ENCODE measurements around the gene ZNF205. TPM values are rescaled to one million over a fixed set of nuclear protein-coding genes. Genes with fewer than 3 reads are reported as not detected.

ZNF205 gene
- total and polyA plus RNA-seq, 10 of the 15 experiments (the other 5 are each of a cell fraction or from before 2014, with no cell fraction given): 0.26 to 1.5 (median 0.78) TPM; not detected in 2

DNA sequence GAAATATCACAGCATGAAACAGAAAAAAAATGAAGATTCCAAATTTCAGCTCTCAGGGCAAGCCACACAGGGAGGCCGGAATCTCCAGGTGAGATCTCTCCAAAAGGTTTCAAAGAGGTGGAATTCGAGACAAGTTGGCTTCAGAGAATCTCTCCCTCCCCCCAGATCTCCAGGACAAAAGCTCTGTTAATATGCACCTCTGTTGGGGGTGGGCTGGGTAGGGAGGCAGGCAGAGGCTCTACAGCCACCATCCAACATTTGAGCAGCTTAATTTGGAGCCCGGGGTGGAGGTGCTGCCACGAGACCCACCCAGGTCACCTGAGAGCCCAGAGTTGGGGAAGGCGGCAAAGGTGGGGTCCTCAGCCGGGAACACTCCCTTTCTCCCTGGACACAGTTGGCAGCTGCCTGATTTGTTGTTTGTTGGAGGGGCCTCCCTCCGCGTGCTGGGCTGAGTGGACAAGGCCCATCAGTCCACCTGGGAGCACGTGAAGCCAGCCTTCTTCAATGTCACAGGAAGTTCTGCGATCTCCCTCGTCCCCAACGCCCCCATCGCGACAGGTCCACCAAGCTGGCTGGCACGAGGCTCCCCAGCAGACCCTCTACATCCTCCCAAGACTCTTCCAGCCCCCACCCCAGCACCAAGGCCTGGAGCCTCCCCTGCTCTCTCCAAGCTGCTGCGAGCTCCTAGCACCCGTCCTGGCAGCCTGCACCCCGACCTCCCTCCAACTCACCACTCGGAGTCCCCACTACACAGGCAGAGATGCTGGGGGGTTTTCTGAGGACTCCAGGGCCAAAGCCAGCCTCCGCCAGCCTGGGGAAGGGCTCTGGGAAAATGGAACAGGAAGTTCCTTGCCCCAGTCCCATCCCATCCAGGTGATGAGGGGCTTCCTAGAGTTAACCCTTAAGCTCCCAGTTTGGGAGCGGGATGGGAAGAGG, 13.7 kb upstream of the ZNF205 start, which contains the start of gene ZSCAN10:
Gene ZSCAN10, minus strand, starts transcription at position 836 of the 936 bp plus-strand sequence. CDS start 6,357 bp downstream, outside the sequence.
- Histone ChIP-seq H3K27me3 (replicated peaks in 1 of 2; ENCODE audit: control insufficient read depth in 2 of 2, insufficient read depth in 2 of 2, low read length in 1 of 2) (no peaks in the 10 kb centered on the region), H3K4me1 (ENCODE audit: control insufficient read depth, insufficient read depth, low read length) (peaks cover 29% of the 10 kb centered on the region), H3K9me3 (replicated peaks; ENCODE audit: control insufficient read depth, insufficient read depth, low read length) (no peaks in the 10 kb centered on the region), H3K4me3 (peak within 1 kb of the TSS; percentile 35; the same call in 1 of the 2 replicates), H3K9ac (ENCODE audit: control insufficient read depth, insufficient read depth, low read length) (no peak within 1 kb of the TSS), H3K27ac (ENCODE audit: control insufficient read depth, insufficient read depth) (no peak within 1 kb of the TSS), H3K4me2 (ENCODE audit: control insufficient read depth, insufficient read depth) (peak within 1 kb of the TSS; percentile 95), H4K20me1 (ENCODE audit: control insufficient read depth, insufficient read depth) (no peaks in the 10 kb centered on the region), H3K79me2 (ENCODE audit: control insufficient read depth, insufficient read depth, low read length) (no peaks in the 10 kb centered on the region), H2AFZ (ENCODE audit: control insufficient read depth, low read depth, low read length) (peak within 1 kb of the TSS; percentile 83), H3K36me3 (ENCODE audit: control insufficient read depth in 2 of 2, insufficient read depth in 2 of 2, low read length in 1 of 2) (no peaks in the 10 kb centered on the region)
- in situ Hi-C loops (cut with MboI): loop anchor here (5.0 kb wide), 1 partner anchor 36 kb away; no protein-coding TSS in a partner anchor
- DNase-seq (ENCODE audit: low read depth, low spot score) (no peak), ATAC-seq (no peak), FAIRE-seq (no peak)
- CTCF ChIA-PET: interaction anchor here (0.7 to 21.2 kb wide), 6 partner anchors 15 to 67 kb away, joined by 3 to 396 read pairs (median 4); partner anchors contain the start of gene ZNF213
- SMC1A ChIA-PET (ENCODE audit: uncharacterized antibody, unreplicated experiment): interaction anchor here (7.4 kb wide), 1 partner anchor 31 kb away, joined by 67 read pairs; no protein-coding TSS in a partner anchor
- intact Hi-C loops (cut with micrococcal nuclease; ENCODE audit: unreplicated experiment): no loop called here
- TF ChIP-seq TCF12 (IDR thresholded peaks at IDR 0.05; ENCODE audit: low read depth, low read length) (no peak), JUNB (IDR thresholded peaks at IDR 0.05) (no peak), CHD2 (IDR thresholded peaks at IDR 0.05; ENCODE audit: borderline replicate concordance, low read depth, low read length) (no peak), CHD1 (IDR thresholded peaks at IDR 0.05; ENCODE audit: low read depth, low read length) (no peak), CBFB (IDR thresholded peaks at IDR 0.05; ENCODE audit: low read depth) (no peak), BMI1 (IDR thresholded peaks at IDR 0.05; ENCODE audit: borderline replicate concordance) (no peak), MXI1 (IDR thresholded peaks at IDR 0.05; ENCODE audit: low read depth, low read length) (no peak), ZBED1 (IDR thresholded peaks at IDR 0.05; ENCODE audit: borderline replicate concordance) (no peak), IRF4 (IDR thresholded peaks at IDR 0.05; ENCODE audit: low read depth, low read length) (no peak), MTA2 (IDR thresholded peaks at IDR 0.05; ENCODE audit: low read depth) (no peak), EP300 (IDR thresholded peaks at IDR 0.05; ENCODE audit: borderline replicate concordance in 1 of 2, control insufficient read depth in 1 of 2, low read depth in 2 of 2, low read length in 2 of 2) (no peak), RAD51 (IDR thresholded peaks at IDR 0.05) (no peak), NFYA (IDR thresholded peaks at IDR 0.05; ENCODE audit: borderline replicate concordance, low read depth, low read length) (no peak)
- TF ChIP-seq, protein P1, sequence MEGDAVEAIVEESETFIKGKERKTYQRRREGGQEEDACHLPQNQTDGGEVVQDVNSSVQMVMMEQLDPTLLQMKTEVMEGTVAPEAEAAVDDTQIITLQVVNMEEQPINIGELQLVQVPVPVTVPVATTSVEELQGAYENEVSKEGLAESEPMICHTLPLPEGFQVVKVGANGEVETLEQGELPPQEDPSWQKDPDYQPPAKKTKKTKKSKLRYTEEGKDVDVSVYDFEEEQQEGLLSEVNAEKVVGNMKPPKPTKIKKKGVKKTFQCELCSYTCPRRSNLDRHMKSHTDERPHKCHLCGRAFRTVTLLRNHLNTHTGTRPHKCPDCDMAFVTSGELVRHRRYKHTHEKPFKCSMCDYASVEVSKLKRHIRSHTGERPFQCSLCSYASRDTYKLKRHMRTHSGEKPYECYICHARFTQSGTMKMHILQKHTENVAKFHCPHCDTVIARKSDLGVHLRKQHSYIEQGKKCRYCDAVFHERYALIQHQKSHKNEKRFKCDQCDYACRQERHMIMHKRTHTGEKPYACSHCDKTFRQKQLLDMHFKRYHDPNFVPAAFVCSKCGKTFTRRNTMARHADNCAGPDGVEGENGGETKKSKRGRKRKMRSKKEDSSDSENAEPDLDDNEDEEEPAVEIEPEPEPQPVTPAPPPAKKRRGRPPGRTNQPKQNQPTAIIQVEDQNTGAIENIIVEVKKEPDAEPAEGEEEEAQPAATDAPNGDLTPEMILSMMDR (IDR thresholded peaks at IDR 0.05 in 2 of 3, conservative IDR thresholded peaks at IDR 0.05 in 1 of 3; ENCODE audit: control insufficient read depth in 2 of 3, extremely low read depth in 1 of 3, insufficient read depth in 1 of 3, low read depth in 3 of 3, low read length in 3 of 3): no peak
- TF ChIP-seq, protein P2, sequence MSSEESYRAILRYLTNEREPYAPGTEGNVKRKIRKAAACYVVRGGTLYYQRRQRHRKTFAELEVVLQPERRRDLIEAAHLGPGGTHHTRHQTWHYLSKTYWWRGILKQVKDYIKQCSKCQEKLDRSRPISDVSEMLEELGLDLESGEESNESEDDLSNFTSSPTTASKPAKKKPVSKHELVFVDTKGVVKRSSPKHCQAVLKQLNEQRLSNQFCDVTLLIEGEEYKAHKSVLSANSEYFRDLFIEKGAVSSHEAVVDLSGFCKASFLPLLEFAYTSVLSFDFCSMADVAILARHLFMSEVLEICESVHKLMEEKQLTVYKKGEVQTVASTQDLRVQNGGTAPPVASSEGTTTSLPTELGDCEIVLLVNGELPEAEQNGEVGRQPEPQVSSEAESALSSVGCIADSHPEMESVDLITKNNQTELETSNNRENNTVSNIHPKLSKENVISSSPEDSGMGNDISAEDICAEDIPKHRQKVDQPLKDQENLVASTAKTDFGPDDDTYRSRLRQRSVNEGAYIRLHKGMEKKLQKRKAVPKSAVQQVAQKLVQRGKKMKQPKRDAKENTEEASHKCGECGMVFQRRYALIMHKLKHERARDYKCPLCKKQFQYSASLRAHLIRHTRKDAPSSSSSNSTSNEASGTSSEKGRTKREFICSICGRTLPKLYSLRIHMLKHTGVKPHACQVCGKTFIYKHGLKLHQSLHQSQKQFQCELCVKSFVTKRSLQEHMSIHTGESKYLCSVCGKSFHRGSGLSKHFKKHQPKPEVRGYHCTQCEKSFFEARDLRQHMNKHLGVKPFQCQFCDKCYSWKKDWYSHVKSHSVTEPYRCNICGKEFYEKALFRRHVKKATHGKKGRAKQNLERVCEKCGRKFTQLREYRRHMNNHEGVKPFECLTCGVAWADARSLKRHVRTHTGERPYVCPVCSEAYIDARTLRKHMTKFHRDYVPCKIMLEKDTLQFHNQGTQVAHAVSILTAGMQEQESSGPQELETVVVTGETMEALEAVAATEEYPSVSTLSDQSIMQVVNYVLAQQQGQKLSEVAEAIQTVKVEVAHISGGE (CRISPR knock-in tag; IDR thresholded peaks at IDR 0.05): no peak
- WGBS (ENCODE audit: insufficient coverage, insufficient replicate concordance, low lambda C conversion rate, missing lambda C conversion rate): 62% methylated on average over 21 of the region's 21 CpGs
- no TSS peak for BruUV-seq (replicated peaks)
- POLR2A ChIA-PET: interaction anchor here (0.8 to 1.7 kb wide), 6 partner anchors 10 to 73 kb away, joined by 3 to 10 read pairs (median 3); no protein-coding TSS in a partner anchor
- RAD21 ChIA-PET (ENCODE audit: unreplicated experiment): interaction anchor here (0.7 to 5.3 kb wide), 4 partner anchors 27 to 36 kb away, joined by 3 to 55 read pairs (median 4); partner anchors contain the start of genes IL32 and ZNF213

All from GM12878 (cell line).